Measurements from ENCODE around the gene PARVA. TPM values are rescaled to one million over a fixed set of nuclear protein-coding genes. Genes with fewer than 3 reads are reported as not detected.
A peak's percentile ranks its signal among the peaks of the same experiment; 100 is the strongest.

Gene PARVA
- total and polyA plus RNA-seq, 8 donors, result 18.8 to 116 (median 43.0) TPM

DNA sequence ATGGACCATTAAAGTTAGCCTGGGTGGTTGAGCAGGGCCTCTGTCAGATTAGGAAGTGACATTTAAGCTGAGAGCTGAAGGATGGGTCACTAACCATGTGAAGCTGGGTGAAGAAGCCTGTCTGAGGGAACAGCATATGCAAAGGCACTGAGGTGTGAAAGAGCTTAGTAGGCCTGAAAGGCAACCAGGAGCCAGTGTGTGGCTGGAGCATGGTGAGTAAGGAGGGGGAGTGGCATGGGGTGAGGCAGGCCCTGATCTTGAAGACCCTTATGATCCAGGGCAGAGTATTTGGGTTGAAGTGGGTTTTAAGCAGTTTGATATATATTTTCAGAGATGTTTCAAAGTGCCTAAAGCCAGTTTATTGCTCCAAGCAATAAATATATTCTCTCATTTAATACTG, 48.8 kb downstream of the PARVA start:
- no peaks in the 10 kb centered on the region for H3K27me3 ChIP-seq
- H3K4me1 ChIP-seq, result peaks cover 11 to 43% (median 29%) of the 10 kb centered on the region in 4 donors
- H3K27ac ChIP-seq, result peak overlapping the region in 1 of 5 donors; percentile 49
- H3K36me3 ChIP-seq, result no peaks in the 10 kb centered on the region
- H3K4me3 ChIP-seq, result no peak overlapping the region
- H3K9me3 ChIP-seq, result no peaks in the 10 kb centered on the region
- TF ChIP-seq EP300 (IDR thresholded peaks at IDR 0.05), result no peak
- TF ChIP-seq POLR2AphosphoS5 (IDR thresholded peaks at IDR 0.05), result no peak
- TF ChIP-seq CTCF (IDR thresholded peaks at IDR 0.05), result no peak
- no peak for TF ChIP-seq POLR2A (IDR thresholded peaks at IDR 0.05)
- intact Hi-C loops (cut with DNase I; ENCODE audit: low total_unique reads), result no loop called here
- no peak for DNase-seq

DNA sequence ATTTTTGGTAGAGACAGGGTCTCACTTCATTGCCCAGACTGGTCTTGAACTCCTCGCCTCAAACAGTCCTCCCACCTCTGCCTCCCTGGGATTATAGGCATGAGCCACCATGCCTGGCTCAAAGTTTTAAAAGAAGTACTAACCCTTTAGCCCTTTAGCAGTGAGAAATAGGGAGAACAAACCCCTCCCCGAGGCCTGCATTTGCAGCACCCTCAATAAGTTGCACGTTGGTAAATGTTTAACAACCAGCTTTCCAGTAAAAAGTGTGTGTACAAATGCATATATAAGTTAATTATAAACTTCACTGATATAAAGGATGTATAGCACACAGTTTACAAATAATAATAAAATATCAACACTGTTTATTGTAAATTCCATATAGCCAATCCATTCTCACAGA, 51.8 kb downstream of the PARVA start:
- H3K27me3 ChIP-seq, result no peaks in the 10 kb centered on the region

DNA sequence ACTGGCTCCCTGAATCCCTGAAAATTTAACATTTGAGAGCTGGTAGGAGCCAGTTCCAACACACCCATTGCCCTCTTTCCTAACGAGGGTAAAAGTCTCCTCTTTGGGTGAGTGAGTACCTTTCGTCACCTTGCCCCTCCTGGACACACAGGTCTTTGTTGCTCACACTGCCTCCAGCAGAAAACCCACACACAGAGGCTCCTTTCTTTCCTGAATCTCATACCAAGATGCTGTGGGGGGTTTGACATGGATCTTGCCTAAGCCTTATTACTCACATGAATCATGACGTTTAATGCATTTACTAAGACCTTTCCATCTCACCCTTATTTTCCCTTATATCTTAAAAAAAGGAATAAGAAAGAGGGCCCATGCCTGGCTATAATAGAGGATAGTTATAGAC, 53.0 kb downstream of the PARVA start:
- Histone ChIP-seq H3K9me3 (no peaks in the 10 kb centered on the region), H3K27ac (peak overlapping the region in 4 of 5 donors; percentile 81 to 91 (median 84)), H3K4me1 (peaks cover 39 to 84% (median 65%) of the 10 kb centered on the region in 4 donors), H3K27me3 (no peaks in the 10 kb centered on the region), H3K36me3 (no peaks in the 10 kb centered on the region), H3K4me3 (no peak overlapping the region)
- TF ChIP-seq POLR2AphosphoS5 (IDR thresholded peaks at IDR 0.05) (no peak), EP300 (IDR thresholded peaks at IDR 0.05) (no peak), POLR2A (IDR thresholded peaks at IDR 0.05) (no peak), CTCF (IDR thresholded peaks at IDR 0.05) (no peak)
- no peak for DNase-seq
- WGBS, 5 donors, result 47 to 67% (median 62%) methylated on average over 3 of the region's 3 CpGs
- intact Hi-C loops (cut with DNase I; ENCODE audit: low total_unique reads), result no loop called here

More for the DNA sequence above, 51.8 kb downstream of the PARVA start:
- H3K27ac ChIP-seq, result peak overlapping the region in 1 of 5 donors; percentile 91
- 61 to 80% (median 66%) methylated on average over 3 of the region's 3 CpGs for WGBS, 5 donors
- H3K4me3 ChIP-seq, result no peak overlapping the region
- no peaks in the 10 kb centered on the region for H3K36me3 ChIP-seq
- no peak for TF ChIP-seq POLR2A (IDR thresholded peaks at IDR 0.05)
- intact Hi-C loops (cut with DNase I; ENCODE audit: low total_unique reads), result no loop called here
- no peaks in the 10 kb centered on the region for H3K9me3 ChIP-seq
- DNase-seq, result no peak
- peaks cover 27 to 73% (median 54%) of the 10 kb centered on the region in 4 donors for H3K4me1 ChIP-seq

- WGBS, 5 donors, result 29 to 45% (median 35%) methylated on average over 5 of the region's 5 CpGs
- intact Hi-C loops (cut with DNase I; ENCODE audit: low total_unique reads), result no loop called here
These were observed 53.7 kb downstream of the PARVA start for GRCh38 chr11:12430954-12431595.

More at GRCh38 chr11:12430954-12431595, 53.7 kb downstream of the PARVA start:
- Histone ChIP-seq H3K27ac (peak overlapping the region in 4 of 5 donors; percentile 81 to 91 (median 84)), H3K9me3 (no peaks in the 10 kb centered on the region), H3K4me1 (peaks cover 39 to 91% (median 68%) of the 10 kb centered on the region in 4 donors), H3K4me3 (no peak overlapping the region), H3K36me3 (no peaks in the 10 kb centered on the region), H3K27me3 (no peaks in the 10 kb centered on the region)
- TF ChIP-seq POLR2AphosphoS5 (IDR thresholded peaks at IDR 0.05) (peak; percentile 49 to 86 (median 78)), CTCF (IDR thresholded peaks at IDR 0.05) (no peak)
- DNase-seq, result peak; percentile 72 to 86

Measured in stomach (tissue), 9 donors.